IMR-90 (cell line): ENCODE measurements around the gene RFX5. TPM values are rescaled to one million over a fixed set of nuclear protein-coding genes. Genes with fewer than 3 reads are reported as not detected.

Source experiments
- ATAC-seq: fragments of 200-7000 bp; cut with Tn5 transposase; 2 replicates; pipeline ENCODE4 v1.9.1; 2020; ENCODE audit warnings: low read depth, mild to moderate bottlenecking, moderate library complexity
- BruUV-seq: library from RNA; stranded (reverse); fragments of 400-500 nt; replicated peaks from 2 replicates; lab custom pipeline; 2021; lab: Mats Ljungman, UMichigan
- CTCF ChIA-PET: fragments of 300-600 bp; formaldehyde crosslinking; extraction: SDS; loops from one replicate; lab custom pipeline; 2021; ENCODE audit warnings: antibody characterized with exemption; lab: Yijun Ruan, JAX
- POLR2A ChIA-PET: fragments of 300-600 bp; sonication (Branson Sonifier 250); formaldehyde crosslinking; loops from one replicate; lab custom pipeline; 2022; ENCODE audit warnings: antibody characterized with exemption; ENCODE audit not compliant: unreplicated experiment; lab: Charles Lee
- DNase-seq: peaks from one replicate; pipeline ENCODE4 v3.0.0; 2013
- H2AFZ ChIP-seq: replicated peaks from 2 replicates; pipeline ENCODE3; 2013; ENCODE audit warnings: low read length, mild to moderate bottlenecking; ENCODE audit not compliant: poor library complexity
- H2AK5ac ChIP-seq: 2 replicates; pipeline ENCODE4 v1.6.1; 2013; ENCODE audit warnings: low read depth, low read length, inconsistent platforms
- H2AK9ac ChIP-seq: replicated peaks from 2 replicates; pipeline ENCODE3; 2013; ENCODE audit warnings: mild to moderate bottlenecking, low read depth, low read length, moderate library complexity; ENCODE audit not compliant: poor library complexity
- H2BK120ac ChIP-seq: 2 replicates; pipeline ENCODE4 v1.6.1; 2013; ENCODE audit warnings: low read depth, low read length, inconsistent platforms
- H2BK15ac ChIP-seq: 3 replicates; pipeline ENCODE4 v1.6.1; 2013; ENCODE audit warnings: low read depth, low read length, inconsistent platforms
- H2BK20ac ChIP-seq: 2 replicates; pipeline ENCODE4 v1.6.1; 2013; ENCODE audit warnings: low read depth, mild to moderate bottlenecking, inconsistent platforms, low read length, moderate library complexity
- H2BK5ac ChIP-seq: 2 replicates; pipeline ENCODE4 v1.6.1; 2013; ENCODE audit warnings: mild to moderate bottlenecking, low read depth, low read length, inconsistent platforms; ENCODE audit not compliant: poor library complexity, severe bottlenecking
- H3K14ac ChIP-seq: replicated peaks from 2 replicates; pipeline ENCODE4 v1.6.1; 2013; ENCODE audit warnings: low read depth, low read length, inconsistent platforms
- H3K18ac ChIP-seq: 2 replicates; pipeline ENCODE4 v1.6.1; 2013; ENCODE audit warnings: low read depth, low read length, control low read depth
- H3K23ac ChIP-seq: 2 replicates; pipeline ENCODE4 v1.6.1; 2013; ENCODE audit warnings: low read depth, low read length, inconsistent platforms
- H3K27ac ChIP-seq: 2 replicates; pipeline ENCODE4 v1.5.1; 2013; ENCODE audit warnings: mild to moderate bottlenecking, control low read depth, low read length; ENCODE audit not compliant: insufficient read depth
- H3K27me3 ChIP-seq: 2 replicates; pipeline ENCODE4 v1.6.1; 2013; ENCODE audit warnings: low read length; ENCODE audit not compliant: control insufficient read depth, insufficient read depth
- H3K36me3 ChIP-seq: 2 replicates; pipeline ENCODE4 v1.6.1; 2013; ENCODE audit warnings: low read length, mixed read lengths; ENCODE audit not compliant: control insufficient read depth, insufficient read depth
- H3K4ac ChIP-seq: 2 replicates; pipeline ENCODE4 v1.6.1; 2013; ENCODE audit warnings: low read depth, low read length, inconsistent platforms
- H3K4me1 ChIP-seq: 2 replicates; pipeline ENCODE4 v1.6.1; 2013; ENCODE audit warnings: low read length, mixed read lengths; ENCODE audit not compliant: control insufficient read depth, insufficient read depth
- H3K4me2 ChIP-seq: 2 replicates; pipeline ENCODE4 v1.6.1; 2013; ENCODE audit warnings: low read depth, mild to moderate bottlenecking, control low read depth, low read length, moderate library complexity
- H3K4me3 ChIP-seq: 2 replicates; pipeline ENCODE4 v1.5.1; 2013; ENCODE audit warnings: low read depth, mild to moderate bottlenecking, control low read depth, low read length, moderate library complexity; ENCODE audit not compliant: insufficient read depth
- H3K56ac ChIP-seq: 2 replicates; pipeline ENCODE4 v1.6.1; 2013; ENCODE audit warnings: low read length, inconsistent platforms; ENCODE audit not compliant: insufficient read depth; ENCODE audit errors: extremely low read depth
- H3K79me1 ChIP-seq, 2 experiments: 2 replicates each; pipeline ENCODE4 v1.6.1; 2013; ENCODE audit warnings: low read length in 2 of 2, inconsistent platforms in 1 of 2, low read depth in 1 of 2
- H3K9ac ChIP-seq: 2 replicates; pipeline ENCODE4 v1.6.1; 2013; ENCODE audit warnings: low read depth, low read length, control low read depth
- H3K9me1 ChIP-seq: 2 replicates; pipeline ENCODE4 v1.6.1; 2013; ENCODE audit warnings: low read length, inconsistent platforms; ENCODE audit not compliant: insufficient read depth
- H3K9me3 ChIP-seq: 2 replicates; pipeline ENCODE4 v1.6.1; 2013; ENCODE audit warnings: low read length; ENCODE audit not compliant: control insufficient read depth, insufficient read depth
- H4K20me1 ChIP-seq: 2 replicates; pipeline ENCODE4 v1.6.1; 2013; ENCODE audit warnings: low read length, inconsistent platforms; ENCODE audit not compliant: insufficient read depth
- H4K5ac ChIP-seq: 2 replicates; pipeline ENCODE4 v1.6.1; 2013; ENCODE audit warnings: mild to moderate bottlenecking, low read depth, low read length, control low read depth
- H4K8ac ChIP-seq, 2 experiments: 2 replicates each; pipeline ENCODE4 v1.6.1; 2013; ENCODE audit warnings: low read depth in 2 of 2, low read length in 2 of 2, control low read depth in 1 of 2, inconsistent platforms in 1 of 2
- H4K91ac ChIP-seq: 2 replicates; pipeline ENCODE4 v1.6.1; 2013; ENCODE audit warnings: low read depth, low read length, inconsistent platforms; ENCODE audit not compliant: insufficient read depth
- BHLHE40 ChIP-seq: fragments of 150-350 bp; IDR thresholded peaks from 2 replicates; pipeline ENCODE4 v1.6.1; 2016; ENCODE audit warnings: mild to moderate bottlenecking, low read depth, low read length
- CEBPB ChIP-seq: IDR thresholded peaks from 2 replicates; pipeline ENCODE4 v1.6.1; 2012; ENCODE audit warnings: low read depth, low read length, improper control_type of control experiment
- CHD1 ChIP-seq: IDR thresholded peaks from 2 replicates; pipeline ENCODE4 v1.6.1; 2012; ENCODE audit warnings: low read depth, low read length, improper control_type of control experiment
- FOS ChIP-seq: fragments of 150-350 bp; IDR thresholded peaks from 2 replicates; pipeline ENCODE4 v1.6.1; 2016; ENCODE audit warnings: low read depth, low read length
- MAFK ChIP-seq: IDR thresholded peaks from 2 replicates; pipeline ENCODE4 v1.6.1; 2012; ENCODE audit warnings: low read depth, low read length, improper control_type of control experiment
- MAZ ChIP-seq: IDR thresholded peaks from 2 replicates; pipeline ENCODE4 v1.6.1; 2012; ENCODE audit warnings: low read depth, mild to moderate bottlenecking, low read length, improper control_type of control experiment, moderate library complexity, borderline replicate concordance
- MXI1 ChIP-seq: IDR thresholded peaks from 2 replicates; pipeline ENCODE4 v1.6.1; 2012; ENCODE audit warnings: low read depth, mild to moderate bottlenecking, low read length, moderate library complexity, borderline replicate concordance
- NFE2L2 ChIP-seq: fragments of 150-350 bp; IDR thresholded peaks from 2 replicates; pipeline ENCODE4 v1.6.1; 2016; ENCODE audit warnings: low read depth, mild to moderate bottlenecking, low read length
- POLR2A ChIP-seq: IDR thresholded peaks from 2 replicates; pipeline ENCODE4 v1.6.1; 2012; ENCODE audit warnings: mild to moderate bottlenecking, low read depth, low read length
- RAD21 ChIP-seq: IDR thresholded peaks from 2 replicates; pipeline ENCODE4 v1.6.1; 2012; ENCODE audit warnings: low read length, improper control_type of control experiment
- RCOR1 ChIP-seq: IDR thresholded peaks from 2 replicates; pipeline ENCODE4 v1.6.1; 2012; ENCODE audit warnings: mild to moderate bottlenecking, low read length, improper control_type of control experiment; ENCODE audit not compliant: insufficient replicate concordance
- RFX5 ChIP-seq: IDR thresholded peaks from 2 replicates; pipeline ENCODE4 v1.8.0; 2012; ENCODE audit warnings: low read depth, mild to moderate bottlenecking, low read length, moderate library complexity
- SMC3 ChIP-seq: fragments of 150-350 bp; IDR thresholded peaks from 2 replicates; pipeline ENCODE4 v1.6.1; 2016; ENCODE audit warnings: low read depth, mild to moderate bottlenecking, antibody characterized with exemption, low read length, moderate library complexity
- dilution Hi-C: fragments of 300-500 bp; cut with HindIII; formaldehyde crosslinking; loops from one replicate; pipeline ENCODE4 v1.14.3; 2018; ENCODE audit warnings: low sequenced_read_pairs; ENCODE audit not compliant: unreplicated experiment
- in situ Hi-C: fragments of 300-500 bp; cut with MboI; formaldehyde crosslinking; loops from 3 replicates; pipeline ENCODE4 v1.14.3; 2019; ENCODE audit warnings: low sequenced_read_pairs, inconsistent platforms, mixed read lengths
- intact Hi-C: fragments of 100-400 bp; cut with micrococcal nuclease; formaldehyde crosslinking; loops from 2 replicates; pipeline ENCODE4 v1.10.0; 2022
- polyA plus RNA-seq, 3 experiments: library from polyadenylated mRNA; depleted of rRNA; stranded (reverse); fragments of >200 nt; gene quantifications; 2 replicates each; pipeline ENCODE4 v1.2.3, GENCODE V29; 2012; ENCODE audit warnings: low replicate concordance in 1 of 3
- total RNA-seq: library from RNA; depleted of rRNA; stranded (reverse); fragments of >200 nt; gene quantifications from 2 replicates; pipeline ENCODE4 v1.2.3, GENCODE V29; 2012
- TF ChIP-seq, protein P1 (sequence below): conservative IDR thresholded peaks from 2 replicates; pipeline ENCODE4 v1.5.1; 2012; ENCODE audit warnings: mild to moderate bottlenecking, low read depth, low read length, improper control_type of control experiment
- TF ChIP-seq, protein P2 (sequence below): fragments of 150-350 bp; IDR thresholded peaks from 2 replicates; pipeline ENCODE4 v1.6.1; 2017; ENCODE audit warnings: mild to moderate bottlenecking, antibody characterized with exemption, low read length, low read depth
- TF ChIP-seq, protein P3 (sequence below): fragments of 150-350 bp; IDR thresholded peaks from 2 replicates; pipeline ENCODE4 v1.6.1; 2016; ENCODE audit warnings: low read depth, mild to moderate bottlenecking, low read length, moderate library complexity, borderline replicate concordance

Gene RFX5
- total and polyA plus RNA-seq, 2 of the 4 experiments (the other 2 are of a cell fraction) = 29.3 to 44.4 TPM

DNA sequence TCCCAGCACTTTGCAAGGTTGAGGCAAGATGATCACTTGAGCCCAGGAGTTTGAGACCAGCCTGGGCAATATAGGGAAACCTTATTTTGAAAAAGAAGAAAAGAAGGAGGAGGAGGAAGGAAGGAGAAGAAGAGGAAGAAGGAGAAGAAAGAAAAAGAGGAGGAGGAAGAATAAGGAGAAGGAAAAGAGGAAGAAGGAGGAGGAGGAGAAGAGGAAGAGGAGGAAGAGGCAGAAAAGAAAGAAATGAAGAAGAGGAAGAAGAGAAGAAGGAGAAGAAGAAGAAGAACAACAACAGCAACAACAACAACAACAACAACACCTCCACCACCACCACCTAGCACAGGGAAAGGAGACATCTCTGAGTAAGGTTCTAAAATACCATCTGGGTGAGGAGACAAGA lies 14.8 kb upstream of the RFX5 start:
- H3K18ac ChIP-seq = no peak overlapping the region
- in situ Hi-C loops = no loop called here

More for the DNA sequence above, 14.8 kb upstream of the RFX5 start:
- Histone ChIP-seq H2BK20ac (no peak overlapping the region), H3K14ac (no peak overlapping the region), H3K56ac (no peak overlapping the region), H3K36me3 (peaks cover 36% of the 10 kb centered on the region), H2AK9ac (no peak overlapping the region), H3K4ac (no peak overlapping the region), H3K4me1 (no peaks in the 10 kb centered on the region), H3K27me3 (no peaks in the 10 kb centered on the region), H2BK15ac (no peak overlapping the region), H4K8ac (no peak overlapping the region), H4K5ac (no peak overlapping the region), H3K27ac (no peak overlapping the region), H3K79me1 (no peaks in the 10 kb centered on the region), H2BK5ac (no peak overlapping the region), H3K23ac (no peak overlapping the region), H3K4me2 (no peak overlapping the region), H2BK120ac (no peak overlapping the region), H3K4me3 (no peak overlapping the region), H2AFZ (no peak overlapping the region), H4K20me1 (no peaks in the 10 kb centered on the region), H2AK5ac (no peak overlapping the region), H3K9me1 (peaks cover 5% of the 10 kb centered on the region; the same call in 1 of the 2 replicates), H3K9me3 (peaks cover 9% of the 10 kb centered on the region), H4K91ac (no peak overlapping the region), H3K9ac (no peak overlapping the region)
- intact Hi-C loops (no loop called here), dilution Hi-C loops (no loop called here)
- ChIA-PET POLR2A (no interaction called here), CTCF (no interaction called here)
- no TSS peak for BruUV-seq
- ATAC-seq (no peak), DNase-seq (no peak)
- TF ChIP-seq MXI1 = no peak
- TF ChIP-seq FOS = no peak
- TF ChIP-seq POLR2A = no peak
- TF ChIP-seq, protein P1, sequence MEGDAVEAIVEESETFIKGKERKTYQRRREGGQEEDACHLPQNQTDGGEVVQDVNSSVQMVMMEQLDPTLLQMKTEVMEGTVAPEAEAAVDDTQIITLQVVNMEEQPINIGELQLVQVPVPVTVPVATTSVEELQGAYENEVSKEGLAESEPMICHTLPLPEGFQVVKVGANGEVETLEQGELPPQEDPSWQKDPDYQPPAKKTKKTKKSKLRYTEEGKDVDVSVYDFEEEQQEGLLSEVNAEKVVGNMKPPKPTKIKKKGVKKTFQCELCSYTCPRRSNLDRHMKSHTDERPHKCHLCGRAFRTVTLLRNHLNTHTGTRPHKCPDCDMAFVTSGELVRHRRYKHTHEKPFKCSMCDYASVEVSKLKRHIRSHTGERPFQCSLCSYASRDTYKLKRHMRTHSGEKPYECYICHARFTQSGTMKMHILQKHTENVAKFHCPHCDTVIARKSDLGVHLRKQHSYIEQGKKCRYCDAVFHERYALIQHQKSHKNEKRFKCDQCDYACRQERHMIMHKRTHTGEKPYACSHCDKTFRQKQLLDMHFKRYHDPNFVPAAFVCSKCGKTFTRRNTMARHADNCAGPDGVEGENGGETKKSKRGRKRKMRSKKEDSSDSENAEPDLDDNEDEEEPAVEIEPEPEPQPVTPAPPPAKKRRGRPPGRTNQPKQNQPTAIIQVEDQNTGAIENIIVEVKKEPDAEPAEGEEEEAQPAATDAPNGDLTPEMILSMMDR = no peak
- TF ChIP-seq SMC3 = no peak
- no peak for TF ChIP-seq BHLHE40
- TF ChIP-seq, protein P2, sequence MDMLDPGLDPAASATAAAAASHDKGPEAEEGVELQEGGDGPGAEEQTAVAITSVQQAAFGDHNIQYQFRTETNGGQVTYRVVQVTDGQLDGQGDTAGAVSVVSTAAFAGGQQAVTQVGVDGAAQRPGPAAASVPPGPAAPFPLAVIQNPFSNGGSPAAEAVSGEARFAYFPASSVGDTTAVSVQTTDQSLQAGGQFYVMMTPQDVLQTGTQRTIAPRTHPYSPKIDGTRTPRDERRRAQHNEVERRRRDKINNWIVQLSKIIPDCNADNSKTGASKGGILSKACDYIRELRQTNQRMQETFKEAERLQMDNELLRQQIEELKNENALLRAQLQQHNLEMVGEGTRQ = no peak
- no peak for TF ChIP-seq MAZ
- TF ChIP-seq, protein P3, sequence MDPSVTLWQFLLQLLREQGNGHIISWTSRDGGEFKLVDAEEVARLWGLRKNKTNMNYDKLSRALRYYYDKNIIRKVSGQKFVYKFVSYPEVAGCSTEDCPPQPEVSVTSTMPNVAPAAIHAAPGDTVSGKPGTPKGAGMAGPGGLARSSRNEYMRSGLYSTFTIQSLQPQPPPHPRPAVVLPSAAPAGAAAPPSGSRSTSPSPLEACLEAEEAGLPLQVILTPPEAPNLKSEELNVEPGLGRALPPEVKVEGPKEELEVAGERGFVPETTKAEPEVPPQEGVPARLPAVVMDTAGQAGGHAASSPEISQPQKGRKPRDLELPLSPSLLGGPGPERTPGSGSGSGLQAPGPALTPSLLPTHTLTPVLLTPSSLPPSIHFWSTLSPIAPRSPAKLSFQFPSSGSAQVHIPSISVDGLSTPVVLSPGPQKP = no peak
- TF ChIP-seq CEBPB = no peak
- no peak for TF ChIP-seq NFE2L2
- no peak for TF ChIP-seq CHD1
- no peak for TF ChIP-seq RCOR1
- no peak for TF ChIP-seq MAFK
- no peak for TF ChIP-seq RFX5
- TF ChIP-seq RAD21 = no peak
